ENCODE results near the gene CYTH1. TPM values are rescaled to one million over a fixed set of nuclear protein-coding genes. Genes with fewer than 3 reads are reported as not detected.

The CYTH1 gene
- total and polyA plus RNA-seq, 10 of the 15 experiments (the other 5 are each of a cell fraction or from before 2014, with no cell fraction given), result 6.6 to 188 (median 145) TPM

- TF ChIP-seq ZNF207 (IDR thresholded peaks at IDR 0.05; ENCODE audit: borderline replicate concordance) (no peak), POLR2A (IDR thresholded peaks at IDR 0.05; ENCODE audit: low read depth, low read length) (peak; percentile 55), HDAC6 (IDR thresholded peaks at IDR 0.05; ENCODE audit: unreplicated experiment) (no peak), RBBP5 (conservative IDR thresholded peaks at IDR 0.05) (no peak), TBL1XR1 (IDR thresholded peaks at IDR 0.05; ENCODE audit: low read depth, low read length) (no peak), BCL11A (IDR thresholded peaks at IDR 0.05; ENCODE audit: low read depth, low read length) (no peak), SPI1 (IDR thresholded peaks at IDR 0.05; ENCODE audit: borderline replicate concordance, insufficient read depth, low read depth, low read length) (peak; percentile 33; the same call in 1 of the 2 replicates), USF2 (IDR thresholded peaks at IDR 0.05; ENCODE audit: borderline replicate concordance, low read depth, low read length) (peak; percentile 46), RUNX3 (IDR thresholded peaks at IDR 0.05; ENCODE audit: low read length) (peak; percentile 85), BRCA1 (IDR thresholded peaks at IDR 0.05; ENCODE audit: low read depth, low read length) (no peak), SMAD5 (IDR thresholded peaks at IDR 0.05; ENCODE audit: low read depth) (no peak), NFYB (IDR thresholded peaks at IDR 0.05; ENCODE audit: insufficient read depth, low read depth, low read length) (no peak), ZBTB40 (IDR thresholded peaks at IDR 0.05; ENCODE audit: borderline replicate concordance) (no peak), RAD51 (IDR thresholded peaks at IDR 0.05) (peak; percentile 89)
Measured at GRCh38 chr17:78748730-78749317, 33.2 kb downstream of the CYTH1 start (continued).

All from GM12878 (cell line).